ENCODE results near the gene GJD4.

Gene GJD4, protein sequence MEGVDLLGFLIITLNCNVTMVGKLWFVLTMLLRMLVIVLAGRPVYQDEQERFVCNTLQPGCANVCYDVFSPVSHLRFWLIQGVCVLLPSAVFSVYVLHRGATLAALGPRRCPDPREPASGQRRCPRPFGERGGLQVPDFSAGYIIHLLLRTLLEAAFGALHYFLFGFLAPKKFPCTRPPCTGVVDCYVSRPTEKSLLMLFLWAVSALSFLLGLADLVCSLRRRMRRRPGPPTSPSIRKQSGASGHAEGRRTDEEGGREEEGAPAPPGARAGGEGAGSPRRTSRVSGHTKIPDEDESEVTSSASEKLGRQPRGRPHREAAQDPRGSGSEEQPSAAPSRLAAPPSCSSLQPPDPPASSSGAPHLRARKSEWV

DNA sequence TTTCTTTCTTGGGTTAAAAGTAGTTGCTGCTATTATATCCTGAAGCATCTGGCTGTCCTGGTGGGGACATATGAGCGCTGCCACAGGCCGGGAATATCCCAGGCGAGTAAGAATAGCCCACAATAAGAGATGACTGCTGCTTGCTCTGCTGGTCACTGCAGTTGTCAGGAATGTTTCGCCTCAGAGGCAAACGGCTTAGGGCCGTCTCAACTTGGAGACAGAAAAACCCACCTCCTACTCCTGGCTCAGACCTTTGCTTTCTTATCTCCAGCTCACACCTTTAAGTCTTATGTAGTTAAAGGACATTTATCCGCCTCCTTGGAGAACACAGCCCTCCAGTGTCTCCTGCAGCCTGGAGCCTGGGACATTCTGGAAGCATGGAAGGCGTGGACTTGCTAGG lies at the start of gene GJD4:
Gene GJD4, plus strand, starts transcription at position 151 of the 400 bp plus-strand sequence. Its CDS starts 227 bp downstream, at position 378.
- no peak for DNase-seq (ENCODE audit: low spot score)

DNA sequence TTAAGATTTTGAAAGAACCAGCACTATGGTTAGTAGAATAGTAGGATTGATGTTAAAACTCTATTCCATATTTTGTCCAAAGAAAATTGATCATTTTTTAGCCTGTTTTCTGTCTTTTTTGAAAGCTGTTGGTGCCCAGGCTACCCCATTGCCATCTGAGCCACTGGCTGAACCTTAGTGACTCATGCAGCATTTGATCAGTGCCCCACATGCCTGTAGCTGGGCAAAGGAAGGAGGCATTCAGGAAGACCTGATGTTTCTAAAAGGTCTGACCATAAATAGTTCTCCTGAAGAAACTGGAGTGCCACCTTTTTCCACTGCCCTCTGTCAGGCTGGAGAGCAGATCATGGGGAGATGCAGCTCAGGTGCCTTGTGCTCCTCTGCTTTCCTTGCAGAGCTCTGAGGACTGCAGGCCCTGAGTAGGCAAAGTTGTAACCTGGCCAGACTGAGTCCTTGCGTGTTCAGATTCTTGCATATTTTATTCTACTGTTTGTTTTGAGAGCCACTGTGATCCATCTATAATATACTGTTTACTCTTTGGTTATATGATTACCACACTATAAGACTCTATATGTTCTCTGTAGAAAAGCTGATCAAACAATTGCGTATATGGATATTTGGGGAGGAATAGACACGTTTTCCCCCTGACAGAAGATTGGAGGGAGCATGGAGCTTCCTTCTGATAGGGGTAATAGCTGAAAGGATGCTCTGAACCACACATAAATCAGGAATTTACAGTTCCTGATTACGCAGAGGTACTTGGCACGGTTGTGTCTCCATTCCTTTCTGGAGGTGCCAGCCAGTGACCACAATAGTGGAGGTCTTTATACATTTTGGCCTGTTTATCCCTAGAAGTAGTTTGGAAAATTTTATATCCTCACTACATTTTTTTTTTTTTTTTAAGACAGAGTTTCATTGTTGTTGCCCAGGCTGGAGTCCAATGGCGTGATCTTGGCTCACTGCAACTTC lies 48.9 kb upstream of the GJD4 start:
- DNase-seq (ENCODE audit: low spot score) = no peak

DNA sequence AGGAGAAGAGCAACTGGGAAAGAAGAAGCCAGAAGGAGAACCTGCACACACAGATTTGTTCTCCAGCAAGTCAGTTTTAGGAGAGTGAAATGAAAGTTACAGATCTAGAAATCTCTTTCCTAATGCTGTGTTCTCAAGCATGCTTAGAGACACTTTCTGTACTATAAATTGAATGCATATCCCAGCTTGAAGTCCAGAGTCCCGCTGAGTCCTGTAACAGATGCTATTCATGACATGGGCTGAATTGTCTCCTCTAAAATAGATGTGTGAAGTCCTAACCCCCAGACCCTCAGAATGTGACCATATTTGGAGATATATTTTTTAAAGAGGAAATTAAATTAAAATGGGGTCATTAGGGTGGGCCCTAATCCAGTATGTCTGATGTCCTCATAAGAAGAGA lies 46.9 kb upstream of the GJD4 start:
- DNase-seq (ENCODE audit: low spot score) = no peak

DNA sequence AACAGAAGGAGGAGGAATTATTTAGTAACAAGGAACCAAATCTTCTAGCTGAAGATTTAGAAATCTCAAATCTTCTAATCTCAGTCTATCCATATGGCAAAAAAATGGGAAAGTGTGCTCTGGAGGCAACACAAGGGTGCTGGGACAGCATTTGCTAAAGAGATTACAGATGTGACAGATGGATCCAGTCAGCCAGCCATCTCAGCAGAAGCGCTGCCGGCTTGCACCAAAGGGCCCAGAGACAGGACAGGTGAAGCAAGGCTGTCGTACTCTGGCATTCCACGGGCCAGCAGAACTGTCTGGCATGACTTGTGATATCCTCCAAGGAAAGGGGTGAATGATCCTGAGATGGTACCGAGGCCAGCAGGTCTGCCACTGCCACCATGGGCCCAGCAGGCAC lies 45.7 kb upstream of the GJD4 start:
- DNase-seq (ENCODE audit: low spot score) = no peak

DNA sequence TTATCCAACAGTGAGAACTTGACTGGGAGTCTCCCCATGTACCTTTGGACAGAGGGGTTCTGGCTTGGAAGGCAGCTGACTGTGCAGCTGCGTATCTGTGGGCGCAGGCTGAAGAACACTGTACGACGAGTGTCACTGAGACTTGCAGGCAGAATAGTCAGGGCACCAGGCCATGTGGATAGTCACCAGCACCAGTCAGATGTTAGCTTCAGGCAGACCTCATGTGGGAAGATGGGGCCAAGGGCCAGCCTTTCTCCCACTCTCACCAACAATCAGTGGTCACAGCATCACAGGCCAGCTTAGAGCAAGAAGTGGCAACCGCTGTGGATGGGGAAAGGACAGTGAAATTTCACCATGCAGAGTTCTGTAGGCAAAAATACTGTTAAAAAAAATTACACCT lies 43.4 kb upstream of the GJD4 start:
- DNase-seq (ENCODE audit: low spot score) = no peak

DNA sequence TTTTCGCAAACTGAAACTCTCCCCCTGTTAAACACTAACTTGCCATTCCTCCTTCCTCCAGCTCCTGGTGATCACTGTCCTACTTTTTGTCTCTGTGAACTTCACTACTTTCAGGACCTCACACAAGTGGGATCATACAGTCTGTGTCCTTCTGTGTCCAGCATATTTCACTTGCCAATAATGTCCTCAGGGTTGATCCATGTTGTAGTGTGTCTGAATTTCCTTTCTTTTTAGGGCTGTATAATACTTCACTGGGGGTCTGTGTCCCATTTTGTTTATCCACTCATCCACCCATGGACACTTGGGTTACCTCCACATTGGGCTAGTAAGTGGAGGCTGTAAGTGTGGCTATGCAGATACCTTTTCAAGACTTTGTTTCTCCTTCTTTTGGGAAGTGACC lies 42.7 kb upstream of the GJD4 start:
- no peak for DNase-seq (ENCODE audit: low spot score)

DNA sequence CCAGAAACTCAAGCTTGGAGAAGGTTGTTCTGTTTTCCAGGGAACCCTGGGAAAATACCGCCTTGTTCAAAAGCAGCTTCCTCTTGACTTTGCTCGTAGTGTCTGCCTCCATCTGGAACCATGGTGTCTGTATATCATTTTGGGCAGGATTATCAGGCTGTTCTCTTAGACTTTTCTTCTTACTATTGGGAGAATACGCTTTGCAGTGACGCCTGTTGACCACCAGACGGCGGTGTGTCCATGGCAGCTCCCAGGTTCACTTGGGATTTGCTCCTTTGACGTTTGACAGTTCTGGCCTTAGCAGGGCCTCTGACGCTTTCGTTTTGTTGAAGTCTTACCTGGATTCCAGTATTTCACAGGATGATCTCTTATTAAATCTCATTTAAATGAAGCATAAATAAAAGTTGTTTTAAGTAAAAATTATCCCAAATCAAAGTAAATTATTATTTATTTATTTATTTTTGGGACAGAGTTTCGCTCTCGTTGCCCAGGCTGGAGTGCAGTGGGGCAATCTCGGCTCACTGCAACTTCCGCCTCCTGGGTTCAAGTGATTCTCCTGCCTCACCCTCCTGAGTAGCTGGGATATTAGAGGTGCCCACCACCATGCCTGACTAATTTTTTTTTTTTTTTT lies 41.8 kb upstream of the GJD4 start:
- peak; percentile 71 for DNase-seq (ENCODE audit: low spot score)

DNA sequence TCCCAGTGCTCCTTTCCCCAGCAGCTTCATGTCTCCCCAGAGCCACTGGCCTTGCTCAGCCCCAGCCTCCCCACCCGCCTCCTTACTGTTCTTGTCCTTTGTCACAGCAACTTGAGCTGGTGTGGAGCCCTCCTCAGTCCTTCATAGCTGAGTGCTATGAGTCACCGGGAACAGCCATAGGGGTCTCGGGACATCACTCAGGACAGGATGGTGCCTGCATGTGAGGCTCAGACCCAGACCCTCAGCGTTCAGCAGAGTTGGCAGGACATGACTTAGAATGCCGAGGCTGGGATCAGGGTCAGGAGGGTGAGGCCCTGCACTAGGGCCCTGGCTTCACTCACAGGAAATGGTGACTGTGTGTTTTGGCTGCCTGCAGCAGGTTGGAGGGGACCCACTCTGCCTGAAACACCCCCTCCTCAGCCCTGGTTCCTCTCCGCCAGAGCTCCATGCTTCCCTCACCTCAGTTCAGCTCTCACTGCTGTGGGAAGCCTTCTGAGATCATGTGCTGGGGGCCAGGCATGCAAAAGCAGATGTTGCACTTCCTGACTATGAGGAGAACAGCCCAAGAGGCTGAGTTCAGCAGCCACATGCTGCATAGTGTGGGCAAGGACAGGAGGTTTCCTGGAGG lies 40.7 kb upstream of the GJD4 start:
- no peak for DNase-seq (ENCODE audit: low spot score)

DNA sequence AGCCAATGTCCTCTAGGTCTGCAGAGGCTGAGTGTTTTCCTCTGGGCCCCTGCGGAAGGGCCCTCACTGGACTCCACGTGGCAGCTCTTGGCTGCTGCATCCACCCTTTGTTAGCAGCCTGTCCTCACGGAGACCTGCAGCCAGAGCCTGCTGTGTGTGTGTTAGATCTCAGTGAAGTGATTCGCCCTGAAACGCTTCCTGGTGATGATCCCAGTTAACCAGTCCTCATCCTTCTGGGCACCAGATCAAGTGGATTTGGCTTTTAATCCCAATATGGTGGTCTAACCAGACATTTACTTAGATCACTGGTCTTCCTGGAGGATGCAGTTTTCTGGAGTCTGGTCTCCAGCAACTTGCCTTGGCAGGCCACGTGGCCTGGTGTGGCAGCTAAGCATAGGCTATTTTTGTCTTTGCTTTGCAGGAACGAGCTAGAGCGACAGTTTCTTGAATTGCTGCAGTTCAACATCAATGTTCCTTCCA lies 39.5 kb upstream of the GJD4 start:
- no peak for DNase-seq (ENCODE audit: low spot score)

DNA sequence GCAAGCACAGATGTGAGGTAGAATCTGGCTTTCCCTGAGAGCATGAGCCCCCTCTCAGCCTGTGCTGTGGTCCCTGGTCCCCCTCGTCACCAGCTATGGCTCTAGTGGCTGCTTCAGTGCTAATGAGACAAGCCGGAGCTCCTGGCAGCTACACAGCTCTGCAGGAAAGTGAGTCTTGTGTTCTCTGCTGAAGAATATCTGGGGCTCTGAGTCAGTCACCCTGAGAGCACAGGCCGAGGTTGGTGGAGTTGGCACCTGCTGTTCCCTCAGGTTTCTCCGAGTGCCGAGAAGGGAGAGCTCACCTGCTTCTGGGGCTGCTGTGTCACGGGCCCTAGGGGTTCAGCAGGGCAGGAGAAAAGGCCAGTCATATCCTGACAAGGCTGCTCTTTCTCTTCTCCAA lies 37.2 kb upstream of the GJD4 start:
- DNase-seq (ENCODE audit: low spot score) = no peak

DNA sequence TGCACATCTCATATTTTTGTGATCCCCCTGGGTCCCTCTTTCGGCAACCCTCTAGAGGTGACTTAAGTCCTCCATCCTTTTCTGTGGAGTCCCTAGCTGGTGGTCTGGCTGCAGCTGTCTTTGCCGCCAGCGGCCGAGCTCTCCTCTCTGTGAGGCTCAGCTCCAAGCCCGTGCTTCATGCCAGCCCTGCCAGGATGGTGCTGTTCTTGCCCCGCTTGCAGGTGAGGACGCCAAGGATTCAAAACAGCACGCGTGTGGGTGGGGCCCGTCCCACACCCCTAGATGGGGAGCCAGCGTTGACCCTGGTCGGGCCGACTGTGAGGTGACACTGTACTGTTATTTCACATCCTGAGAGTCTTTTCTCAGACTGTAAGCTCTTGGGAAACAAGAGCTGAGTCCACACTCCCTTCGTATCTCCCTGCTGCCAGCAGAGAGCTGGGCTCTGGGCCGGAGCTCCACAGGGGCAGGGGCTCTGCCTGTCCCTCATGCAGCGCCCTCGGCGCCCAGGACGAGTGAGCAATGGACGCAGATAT lies 36.6 kb upstream of the GJD4 start:
- DNase-seq (ENCODE audit: low spot score) = no peak

DNA sequence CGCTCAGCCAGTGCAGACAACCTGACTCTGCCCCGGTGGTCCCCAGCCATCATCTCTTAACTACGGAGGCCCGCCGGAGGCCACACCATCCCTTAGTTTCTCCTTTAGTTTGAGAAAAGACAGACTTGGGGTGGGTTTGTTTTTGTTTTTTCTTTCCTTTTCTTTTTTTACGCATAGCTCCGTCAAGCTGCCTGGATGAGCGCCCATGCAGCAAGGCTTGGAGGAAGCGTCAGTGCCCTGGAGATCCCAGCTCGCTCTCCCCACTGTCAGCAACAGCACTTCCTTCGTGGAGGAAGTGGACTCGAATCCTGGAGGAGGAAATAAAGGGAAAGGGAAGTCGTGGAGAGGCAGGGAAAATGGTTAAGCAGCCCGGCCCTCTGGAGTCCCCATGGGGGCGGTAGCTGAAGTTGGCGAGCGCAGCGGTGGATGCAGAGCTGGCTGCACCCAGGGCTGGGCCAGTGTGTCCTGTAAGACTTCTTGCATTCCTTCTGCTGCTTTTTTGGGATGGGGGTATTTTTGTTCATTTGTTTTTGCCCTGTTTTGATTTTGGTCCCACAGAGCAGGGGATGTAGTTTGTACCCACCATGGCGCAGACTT lies 35.9 kb upstream of the GJD4 start:
- no peak for DNase-seq (ENCODE audit: low spot score)

DNA sequence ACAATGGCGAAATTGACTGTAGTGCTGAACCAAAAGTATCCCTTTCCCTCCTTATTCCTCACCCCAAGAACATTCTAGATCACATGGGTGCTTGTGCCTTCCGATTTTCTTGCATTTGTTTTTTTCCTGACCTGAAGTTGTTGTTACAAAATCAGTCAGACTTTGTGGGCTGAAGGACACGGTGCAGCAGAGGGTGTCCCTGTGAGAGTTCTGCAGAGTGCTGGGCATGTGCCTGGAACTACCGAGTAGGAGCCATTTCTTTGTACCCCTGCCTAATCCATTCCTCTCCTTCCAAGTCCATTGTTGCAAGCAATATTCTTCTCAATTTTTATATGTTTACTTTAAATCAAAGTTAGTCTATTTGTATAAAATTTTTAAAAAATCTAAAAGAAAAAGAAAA lies 35.3 kb upstream of the GJD4 start:
- DNase-seq (ENCODE audit: low spot score) = no peak

DNA sequence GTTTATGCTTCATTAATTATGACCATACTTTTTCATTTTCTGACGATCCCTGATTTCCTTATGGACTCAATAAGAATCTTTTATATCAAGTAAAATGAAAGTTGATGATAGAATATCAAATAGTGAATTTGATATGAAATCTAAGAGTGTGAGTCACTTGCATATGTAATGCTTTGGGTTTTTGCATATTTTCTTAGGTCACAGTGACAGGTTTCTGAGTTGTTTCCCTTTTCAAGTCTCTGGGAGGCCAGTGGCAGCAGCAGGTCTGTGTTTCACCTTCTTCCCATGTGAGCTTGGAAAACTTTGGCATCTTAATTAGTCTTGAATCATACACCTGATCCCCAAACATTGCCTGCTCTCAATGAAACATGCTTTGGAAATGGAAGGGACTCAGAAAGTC lies 34.7 kb upstream of the GJD4 start:
- no peak for DNase-seq (ENCODE audit: low spot score)

DNA sequence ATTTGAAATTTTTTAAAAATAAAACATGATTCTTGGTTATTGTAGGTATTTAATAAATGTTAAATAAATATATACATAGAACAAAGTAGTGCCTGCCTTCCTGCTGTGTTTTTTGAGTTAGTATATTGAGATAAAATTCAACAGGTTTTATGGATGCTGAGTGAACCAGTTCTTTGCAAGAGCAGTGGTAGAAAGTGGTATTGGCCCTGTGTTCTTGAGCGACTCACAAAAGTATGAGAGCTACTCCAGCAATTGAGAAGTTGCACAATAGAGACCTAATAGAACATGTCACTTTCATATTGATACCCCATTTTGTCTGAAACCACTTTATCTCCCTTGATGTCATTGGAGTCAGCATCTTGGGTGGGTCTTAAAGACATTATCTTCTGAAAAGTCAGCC lies 32.6 kb upstream of the GJD4 start:
- no peak for DNase-seq (ENCODE audit: low spot score)

DNA sequence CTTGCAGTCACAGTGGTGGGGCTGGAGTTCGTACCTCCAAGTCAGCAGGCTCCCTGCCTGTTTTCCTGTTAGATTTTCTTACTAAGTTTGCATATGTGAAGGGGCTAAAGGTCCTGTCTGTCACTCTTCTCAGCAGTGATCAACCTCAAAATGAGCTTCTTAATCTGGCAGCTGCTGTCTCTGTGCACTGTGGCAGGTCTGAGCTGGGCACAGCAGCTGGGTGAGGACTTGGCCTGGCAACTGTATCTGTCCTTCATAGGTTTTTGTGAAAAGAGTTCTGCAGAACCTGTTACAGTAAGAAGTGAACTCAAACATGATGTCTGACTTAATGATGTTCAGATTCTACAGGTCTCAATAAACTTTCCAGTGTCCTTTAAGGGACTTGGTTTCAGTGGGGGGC lies 31.3 kb upstream of the GJD4 start:
- no peak for DNase-seq (ENCODE audit: low spot score)

DNA sequence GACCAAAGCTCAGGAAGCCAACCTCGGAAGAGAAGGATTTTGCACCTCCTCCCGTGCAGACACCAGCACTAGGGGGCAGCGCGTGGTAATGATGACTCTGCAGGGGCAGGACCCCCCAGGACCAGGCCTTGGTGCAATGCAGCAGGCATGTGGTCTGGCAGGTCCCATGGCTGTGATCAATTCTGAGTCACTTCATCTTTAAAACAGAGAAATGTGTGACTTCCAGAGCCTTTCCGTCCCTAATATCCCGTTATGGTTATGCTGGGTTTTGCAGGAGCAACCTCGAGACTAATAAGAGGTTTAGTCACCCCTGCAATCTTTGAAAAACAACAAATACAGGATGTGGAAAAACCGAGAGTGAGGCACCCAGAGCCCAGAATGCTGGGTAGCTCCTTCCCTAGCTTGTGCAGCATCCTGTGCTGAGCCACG lies 30.2 kb upstream of the GJD4 start:
- DNase-seq (ENCODE audit: low spot score) = no peak

DNA sequence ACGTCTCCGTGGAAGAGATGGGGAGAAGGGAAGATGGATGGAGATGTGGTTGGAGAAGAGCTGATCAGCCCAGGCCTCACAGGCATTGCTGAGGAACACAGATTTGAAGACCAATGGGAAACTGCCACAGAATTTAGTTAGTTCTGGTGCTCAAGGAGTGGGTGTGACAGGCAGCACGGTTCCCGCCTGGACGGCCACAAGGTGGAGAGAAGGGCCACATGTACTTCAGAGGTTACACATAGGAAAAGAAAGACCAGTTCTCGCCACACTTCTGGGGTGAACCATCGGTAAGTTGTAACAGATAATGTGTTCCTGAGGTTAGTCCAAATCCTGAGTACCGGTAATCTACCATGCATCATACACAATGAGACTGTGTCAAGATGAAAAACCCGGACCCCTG lies 29.5 kb upstream of the GJD4 start:
- DNase-seq (ENCODE audit: low spot score) = no peak

DNA sequence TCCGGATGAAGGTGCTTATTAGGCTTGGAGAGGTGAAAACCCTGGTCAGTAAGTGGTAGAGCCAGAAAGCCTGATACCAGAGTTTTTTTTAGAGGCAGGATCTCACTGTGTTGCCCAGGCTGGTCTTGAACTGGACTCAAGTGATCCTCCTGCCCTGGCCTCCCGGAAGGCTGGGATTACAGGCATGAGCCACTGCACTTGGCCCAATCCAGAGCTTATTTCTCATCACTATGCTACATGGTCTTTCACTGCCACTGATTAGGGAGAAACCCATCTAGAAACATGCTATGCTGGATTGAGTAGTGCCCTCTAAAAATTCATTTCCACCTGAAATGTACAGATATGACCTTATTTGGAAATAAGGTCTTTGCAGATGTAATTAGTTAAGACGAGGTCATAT lies 28.4 kb upstream of the GJD4 start:
- DNase-seq (ENCODE audit: low spot score) = no peak

DNA sequence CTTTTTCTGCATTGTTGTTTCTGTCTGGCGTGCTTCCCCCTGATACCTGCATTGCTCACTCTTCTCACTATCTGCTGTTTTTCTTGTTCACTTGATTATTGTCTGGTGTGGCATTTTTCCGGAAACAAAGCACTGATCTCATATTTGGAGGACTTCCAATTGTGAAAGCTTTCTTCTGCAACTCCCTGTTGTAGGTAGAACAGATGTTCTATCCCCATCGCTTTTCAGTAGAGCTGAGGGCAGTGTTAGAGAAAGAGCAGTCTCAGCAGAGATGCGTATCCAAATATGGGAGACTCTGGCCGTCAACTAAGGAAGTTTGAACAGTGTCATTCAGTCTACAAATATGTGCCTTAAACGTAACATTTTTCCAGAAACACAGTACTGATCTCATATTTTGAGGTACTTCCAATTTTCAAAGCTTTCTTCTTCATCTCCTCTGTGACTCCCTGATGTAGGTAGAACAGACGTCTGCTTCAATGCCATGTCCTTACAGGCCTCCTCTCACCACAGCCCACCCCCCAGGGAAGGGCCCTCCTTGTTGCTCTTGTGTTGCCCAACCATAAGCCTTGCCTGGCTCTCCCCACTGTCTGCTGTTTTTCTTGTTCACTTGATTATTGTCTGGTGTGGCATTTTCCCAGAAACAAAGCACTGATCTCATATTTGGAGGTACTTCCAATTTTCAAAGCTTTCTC lies 27.1 kb upstream of the GJD4 start:
- no peak for DNase-seq (ENCODE audit: low spot score)

DNA sequence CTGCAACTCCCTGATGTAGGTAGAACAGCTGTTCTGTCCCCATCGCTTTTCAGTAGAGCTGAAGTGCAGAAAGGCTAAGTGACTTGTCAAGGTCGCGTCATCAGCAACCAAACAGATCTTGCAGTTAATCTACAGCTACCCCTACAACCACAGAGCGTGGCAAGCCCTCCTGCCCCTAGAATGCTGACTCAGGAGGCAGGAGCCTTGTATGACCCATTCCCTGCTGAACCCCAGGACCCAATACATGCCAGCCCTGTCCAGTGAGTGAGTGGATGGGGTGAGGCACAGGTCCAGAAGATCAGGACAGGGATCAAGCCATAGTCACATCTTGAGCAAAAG lies 26.6 kb upstream of the GJD4 start:
- no peak for DNase-seq (ENCODE audit: low spot score)

All from SW480 (cell line).